Stimulated activated naive CD8-positive, alpha-beta T cell treated with anti-CD3 and anti-CD28 coated beads, Interleukin-15, amount 100 ng/mL, for 72 hours (primary cell): ENCODE measurements around the gene KLHL29.

Source experiments
- ATAC-seq: fragments of 150-1000 bp; cut with Tn5 transposase; 2 replicates; pipeline ENCODE4 v1.10.0; 2021; ENCODE audit warnings: mild to moderate bottlenecking, moderate library complexity
- DNase-seq, 2 donors: peaks; one replicate each; pipeline ENCODE4 v3.0.0; 2021 to 2022
- H3K27ac Mint-ChIP-seq, 2 donors: one replicate each; pipeline ENCODE4 v1.8.0; 2022; ENCODE audit warnings: mild to moderate bottlenecking in 2 of 2, mixed read lengths in 2 of 2, moderate library complexity in 2 of 2
- H3K27me3 Mint-ChIP-seq: one replicate; pipeline ENCODE4 v1.8.0; 2022; ENCODE audit warnings: mixed read lengths
- H3K4me1 Mint-ChIP-seq: one replicate; pipeline ENCODE4 v1.8.0; 2022; ENCODE audit warnings: mild to moderate bottlenecking, mixed read lengths
- H3K4me3 Mint-ChIP-seq, 2 donors: one replicate each; pipeline ENCODE4 v1.8.0; 2022; ENCODE audit warnings: mild to moderate bottlenecking in 2 of 2, mixed read lengths in 2 of 2, moderate library complexity in 1 of 2
- H3K9me3 Mint-ChIP-seq, 2 donors: one replicate each; pipeline ENCODE4 v1.8.0; 2022; ENCODE audit warnings: mixed read lengths in 2 of 2

The KLHL29 gene

GRCh38 chr2:23545396-23545795 is 160.4 kb downstream of the KLHL29 start:
- Mint-ChIP-seq H3K27me3 (no peaks in the 10 kb centered on the region), H3K9me3 (no peaks in the 10 kb centered on the region), H3K27ac (no peak overlapping the region), H3K4me1 (peaks cover 35% of the 10 kb centered on the region), H3K4me3 (no peak overlapping the region)
- ATAC-seq = no peak
- DNase-seq = no peak

DNA sequence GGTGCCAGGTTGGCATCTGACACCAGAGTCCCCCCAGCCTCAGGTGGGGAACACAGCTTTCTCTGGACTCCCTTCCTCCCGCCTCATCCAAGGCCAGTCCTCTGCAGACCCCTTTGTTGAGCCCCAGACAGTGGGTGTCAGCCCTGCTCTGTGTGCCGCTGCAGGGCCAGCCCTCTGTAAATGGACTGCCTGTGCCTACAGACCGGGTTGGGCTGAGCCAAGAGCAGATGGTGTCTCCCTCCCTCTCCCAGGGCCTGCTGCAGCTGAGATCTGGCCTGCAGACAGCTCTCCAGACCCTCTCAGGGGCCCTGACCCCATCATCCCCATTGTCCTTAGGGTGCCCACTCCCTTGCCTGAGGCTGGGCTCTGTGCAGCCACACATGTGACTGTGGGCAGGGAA is 160.8 kb downstream of the KLHL29 start:
- H3K4me3 Mint-ChIP-seq = no peak overlapping the region
- DNase-seq = no peak
- H3K9me3 Mint-ChIP-seq = no peaks in the 10 kb centered on the region
- no peak for ATAC-seq
- H3K27me3 Mint-ChIP-seq = no peaks in the 10 kb centered on the region
- H3K4me1 Mint-ChIP-seq = peaks cover 35% of the 10 kb centered on the region
- peak overlapping the region; percentile 35 to 59 for H3K27ac Mint-ChIP-seq

- H3K4me3 Mint-ChIP-seq = no peak overlapping the region
- no peak overlapping the region for H3K27ac Mint-ChIP-seq
- no peaks in the 10 kb centered on the region for H3K27me3 Mint-ChIP-seq
- peaks cover 40% of the 10 kb centered on the region for H3K4me1 Mint-ChIP-seq
- H3K9me3 Mint-ChIP-seq = no peaks in the 10 kb centered on the region
- DNase-seq (no peak), ATAC-seq (no peak)
Observed at GRCh38 chr2:23546913-23547312, 161.9 kb downstream of the KLHL29 start.

DNA sequence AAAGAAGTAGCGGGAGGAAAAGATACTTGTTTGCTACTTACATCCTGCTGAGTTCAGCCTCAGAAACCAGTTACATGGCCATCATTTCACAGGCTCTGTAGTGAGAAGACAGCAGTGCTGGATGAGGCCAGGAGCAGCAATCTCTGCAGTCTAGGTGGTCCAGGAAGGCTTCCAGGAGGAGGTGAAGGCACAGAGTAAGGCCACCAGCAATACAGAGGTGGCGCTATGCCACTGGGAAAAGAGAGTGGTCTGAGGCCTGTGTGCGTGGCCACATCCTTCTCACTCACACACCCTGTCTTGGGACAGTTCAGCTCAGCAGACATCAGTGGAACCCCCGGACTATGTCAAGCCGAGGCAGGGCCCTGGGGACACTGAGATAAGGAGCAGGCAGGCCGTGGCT is 162.7 kb downstream of the KLHL29 start:
- DNase-seq (no peak), ATAC-seq (no peak)
- Mint-ChIP-seq H3K4me1 (peaks cover 41% of the 10 kb centered on the region), H3K27me3 (no peaks in the 10 kb centered on the region), H3K4me3 (no peak overlapping the region), H3K27ac (no peak overlapping the region), H3K9me3 (no peaks in the 10 kb centered on the region)

DNA sequence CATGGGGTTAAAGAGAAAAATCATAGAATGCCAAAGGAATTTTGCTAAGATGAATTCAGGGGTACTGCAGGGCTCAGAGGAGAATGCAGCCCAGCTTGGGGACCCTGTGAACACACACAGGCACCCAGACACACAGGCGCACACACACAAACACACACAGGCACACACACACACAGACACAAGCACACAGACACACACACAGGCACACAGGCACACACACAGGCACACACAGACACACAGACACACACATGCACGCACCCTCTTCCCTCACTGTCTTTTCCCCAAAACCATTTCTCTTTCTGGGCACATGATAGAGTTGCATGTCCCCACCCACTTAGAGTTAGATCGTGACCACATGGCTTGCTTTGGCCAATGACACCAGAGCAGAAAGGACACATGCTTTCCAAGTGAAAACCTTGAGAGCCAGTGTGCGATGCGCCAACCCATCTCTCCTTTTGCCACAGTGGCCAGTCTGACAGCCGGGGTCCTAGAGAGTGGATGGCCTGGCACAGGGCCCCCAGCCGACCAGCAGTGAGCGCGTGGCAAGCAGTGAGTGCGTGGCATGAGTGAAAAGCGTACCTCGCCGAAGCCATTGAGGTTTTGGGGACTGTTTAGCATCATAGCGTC is 163.3 kb downstream of the KLHL29 start:
- no peaks in the 10 kb centered on the region for H3K9me3 Mint-ChIP-seq
- H3K27ac Mint-ChIP-seq = no peak overlapping the region
- H3K4me1 Mint-ChIP-seq = peaks cover 41% of the 10 kb centered on the region
- ATAC-seq (no peak), DNase-seq (no peak)
- no peaks in the 10 kb centered on the region for H3K27me3 Mint-ChIP-seq
- H3K4me3 Mint-ChIP-seq = no peak overlapping the region

DNA sequence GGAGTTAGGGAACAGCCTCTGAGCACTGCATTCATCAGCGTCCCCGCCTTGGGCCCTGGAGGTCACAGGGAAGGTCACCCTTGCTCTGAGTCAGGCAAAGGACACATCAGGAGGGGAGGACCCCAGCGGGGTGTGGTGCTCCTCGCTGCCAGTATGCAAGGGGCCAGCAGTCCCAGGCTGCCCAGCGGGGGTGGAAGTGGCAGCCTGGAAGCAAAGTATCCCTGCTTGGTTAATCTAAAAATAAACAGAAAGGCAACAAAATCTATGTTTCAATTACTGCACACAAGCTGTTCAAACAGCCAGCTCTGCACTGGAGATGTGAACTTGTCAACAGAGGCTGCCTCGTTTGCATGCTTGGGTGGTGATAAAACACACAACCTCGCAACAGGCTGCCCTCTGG is 164.1 kb downstream of the KLHL29 start:
- DNase-seq (no peak), ATAC-seq (no peak)
- Mint-ChIP-seq H3K4me3 (no peak overlapping the region), H3K9me3 (no peaks in the 10 kb centered on the region), H3K4me1 (peaks cover 41% of the 10 kb centered on the region), H3K27me3 (no peaks in the 10 kb centered on the region), H3K27ac (no peak overlapping the region)

DNA sequence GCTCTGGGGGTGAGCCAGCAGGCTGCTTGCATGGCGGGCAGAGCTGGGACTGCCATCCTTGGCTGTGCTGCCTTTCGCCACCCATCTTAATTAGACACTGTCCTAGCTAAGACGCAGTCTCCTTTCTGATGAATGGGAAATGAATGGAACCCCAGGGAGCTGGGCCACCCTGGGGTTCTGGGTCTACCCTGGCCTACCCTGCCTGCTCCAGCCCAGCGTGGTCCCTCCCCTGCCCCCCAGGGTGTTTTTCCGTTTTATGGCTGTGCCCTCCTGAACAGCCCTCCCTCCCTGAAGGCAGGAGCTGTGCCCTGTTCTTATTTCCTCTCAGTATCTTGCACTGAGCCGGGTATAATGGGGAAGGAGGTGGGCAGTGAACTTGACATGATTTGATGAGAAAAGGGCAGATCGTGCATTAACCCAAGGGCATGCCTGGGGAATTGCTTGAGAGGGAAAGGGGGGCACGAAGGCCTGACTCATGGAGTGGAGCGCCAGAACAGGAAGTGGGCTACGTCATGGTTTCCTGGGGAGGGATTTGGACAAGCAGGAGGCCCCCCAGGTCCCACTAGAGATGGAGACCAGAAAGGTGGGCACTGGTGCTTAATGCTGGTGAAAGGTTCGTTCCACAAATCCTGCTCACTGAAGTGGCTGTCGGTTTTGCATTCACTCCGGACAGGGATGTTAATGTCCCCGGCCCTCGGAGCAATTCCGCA is 165.0 kb downstream of the KLHL29 start:
- Mint-ChIP-seq H3K4me3 (no peak overlapping the region), H3K9me3 (no peaks in the 10 kb centered on the region), H3K27ac (no peak overlapping the region), H3K27me3 (no peaks in the 10 kb centered on the region), H3K4me1 (peaks cover 38% of the 10 kb centered on the region)
- ATAC-seq = no peak
- DNase-seq = no peak

GRCh38 chr2:23550553-23550952 is 165.6 kb downstream of the KLHL29 start:
- H3K27me3 Mint-ChIP-seq = no peaks in the 10 kb centered on the region
- no peak for DNase-seq

DNA sequence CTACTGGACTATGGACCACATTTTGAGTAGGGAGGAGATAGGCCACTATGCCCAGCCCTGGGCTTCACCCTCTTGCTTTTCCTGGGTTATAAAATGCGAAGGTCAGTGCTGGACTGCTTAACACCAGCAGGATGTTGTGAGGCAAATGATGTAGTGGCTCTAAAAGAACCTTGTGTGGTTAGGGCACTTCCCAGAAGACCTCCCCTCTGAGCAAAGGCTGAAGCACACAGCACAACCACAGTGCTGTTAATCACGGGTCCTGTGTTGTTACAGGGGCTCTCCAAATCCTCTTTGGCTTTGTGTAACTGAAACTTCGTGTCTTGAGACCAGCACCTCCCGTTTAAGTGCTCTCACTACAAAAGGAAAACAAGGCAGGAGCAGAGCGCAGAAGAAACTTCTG is 166.9 kb downstream of the KLHL29 start:
- Mint-ChIP-seq H3K9me3 (no peaks in the 10 kb centered on the region), H3K27me3 (no peaks in the 10 kb centered on the region), H3K4me1 (peaks cover 33% of the 10 kb centered on the region), H3K27ac (peak overlapping the region in 1 of 2 donors; percentile 38), H3K4me3 (peak overlapping the region in 1 of 2 donors; percentile 11)
- peak; percentile 77 for ATAC-seq
- DNase-seq = no peak

More at GRCh38 chr2:23550553-23550952, 165.6 kb downstream of the KLHL29 start:
- ATAC-seq = no peak
- Mint-ChIP-seq H3K9me3 (no peaks in the 10 kb centered on the region), H3K4me3 (no peak overlapping the region), H3K27ac (no peak overlapping the region), H3K4me1 (peaks cover 33% of the 10 kb centered on the region)

DNA sequence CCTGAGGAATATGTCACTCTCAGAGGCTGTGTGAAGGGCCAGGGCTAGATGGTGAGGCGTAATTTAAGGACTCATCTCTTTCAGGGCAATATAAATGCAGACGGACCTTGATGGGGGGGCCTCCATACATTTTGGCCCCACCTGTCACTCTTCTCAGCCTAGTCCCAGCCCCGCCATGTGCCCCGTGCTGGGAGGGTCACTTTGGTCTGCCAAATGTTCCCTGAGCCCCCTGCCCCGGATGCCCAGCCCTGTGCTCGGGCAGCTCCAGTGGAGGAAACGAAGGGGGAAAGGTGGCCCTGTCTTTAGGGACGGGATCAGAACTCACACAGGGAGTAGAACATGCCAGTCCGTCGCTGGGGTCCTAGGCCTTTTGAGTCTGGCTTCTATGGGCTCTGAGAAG is 168.6 kb downstream of the KLHL29 start:
- no peaks in the 10 kb centered on the region for H3K27me3 Mint-ChIP-seq
- peaks cover 23% of the 10 kb centered on the region for H3K4me1 Mint-ChIP-seq
- no peaks in the 10 kb centered on the region for H3K9me3 Mint-ChIP-seq
- ATAC-seq = no peak
- H3K27ac Mint-ChIP-seq = no peak overlapping the region
- no peak for DNase-seq
- H3K4me3 Mint-ChIP-seq = no peak overlapping the region

- no peak for ATAC-seq
- DNase-seq = no peak
- Mint-ChIP-seq H3K4me1 (peaks cover 18% of the 10 kb centered on the region), H3K4me3 (no peak overlapping the region), H3K27me3 (no peaks in the 10 kb centered on the region), H3K27ac (no peak overlapping the region), H3K9me3 (no peaks in the 10 kb centered on the region)
Observed at GRCh38 chr2:23554054-23554697, 169.2 kb downstream of the KLHL29 start.

GRCh38 chr2:23555944-23556343 is 171.0 kb downstream of the KLHL29 start:
- DNase-seq (no peak), ATAC-seq (no peak)
- Mint-ChIP-seq H3K27ac (no peak overlapping the region), H3K4me3 (no peak overlapping the region), H3K27me3 (no peaks in the 10 kb centered on the region), H3K4me1 (peaks cover 6% of the 10 kb centered on the region), H3K9me3 (no peaks in the 10 kb centered on the region)

DNA sequence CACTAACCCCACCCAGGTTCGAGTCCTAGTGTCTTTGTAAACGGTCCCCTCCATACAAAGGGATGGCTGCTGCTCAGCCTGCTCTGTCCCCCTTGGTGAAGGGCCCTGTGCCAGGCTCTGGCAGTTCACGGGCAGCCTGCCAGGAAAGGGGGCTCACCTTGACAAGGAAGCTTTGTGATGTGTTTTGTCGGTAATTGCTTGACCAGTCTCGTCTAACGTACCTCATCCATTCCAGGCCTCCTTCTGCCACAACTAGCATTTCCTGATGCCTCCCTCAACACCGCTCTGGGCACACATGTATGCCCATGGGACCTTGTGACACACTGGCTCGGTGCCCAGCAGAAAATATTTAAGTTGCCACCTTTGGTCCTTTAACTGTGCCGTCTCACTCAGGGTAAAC is 171.9 kb downstream of the KLHL29 start:
- no peak for DNase-seq
- H3K4me3 Mint-ChIP-seq = no peak overlapping the region
- no peak for ATAC-seq
- H3K27ac Mint-ChIP-seq = peak overlapping the region in 1 of 2 donors; percentile 55
- no peaks in the 10 kb centered on the region for H3K27me3 Mint-ChIP-seq
- H3K9me3 Mint-ChIP-seq = no peaks in the 10 kb centered on the region
- H3K4me1 Mint-ChIP-seq = peaks cover 1% of the 10 kb centered on the region

DNA sequence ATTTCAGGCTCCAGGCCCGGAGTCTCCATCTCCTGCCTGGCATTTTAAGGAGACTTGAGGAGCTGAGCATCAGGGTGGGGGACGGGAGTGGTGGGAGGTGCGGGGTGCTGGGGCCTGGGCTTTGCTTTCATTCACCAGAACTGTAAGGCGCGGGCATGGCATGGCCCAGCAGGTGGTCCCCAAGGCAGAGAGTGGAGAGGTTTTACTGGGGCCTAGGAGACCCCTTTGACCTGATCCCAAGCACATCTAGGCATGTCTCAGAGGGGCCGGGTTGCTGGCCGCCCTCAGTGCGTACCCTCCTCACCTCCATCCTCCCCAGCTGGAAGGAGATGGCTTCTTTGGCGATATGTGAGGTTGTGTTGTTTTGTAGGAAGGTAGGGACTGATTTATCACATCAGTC is 172.5 kb downstream of the KLHL29 start:
- no peak for ATAC-seq
- Mint-ChIP-seq H3K4me3 (no peak overlapping the region), H3K9me3 (no peaks in the 10 kb centered on the region), H3K27ac (no peak overlapping the region), H3K27me3 (no peaks in the 10 kb centered on the region), H3K4me1 (no peaks in the 10 kb centered on the region)
- no peak for DNase-seq

GRCh38 chr2:23559561-23560239 is 174.7 kb downstream of the KLHL29 start:
- Mint-ChIP-seq H3K4me1 (no peaks in the 10 kb centered on the region), H3K27me3 (no peaks in the 10 kb centered on the region), H3K4me3 (no peak overlapping the region), H3K27ac (peak overlapping the region in 1 of 2 donors; percentile 21), H3K9me3 (no peaks in the 10 kb centered on the region)
- ATAC-seq = no peak
- DNase-seq = no peak

GRCh38 chr2:23561088-23561487 is 176.1 kb downstream of the KLHL29 start:
- ATAC-seq (no peak), DNase-seq (no peak)
- H3K4me3 Mint-ChIP-seq = no peak overlapping the region
- no peak overlapping the region for H3K27ac Mint-ChIP-seq
- no peaks in the 10 kb centered on the region for H3K27me3 Mint-ChIP-seq
- no peaks in the 10 kb centered on the region for H3K4me1 Mint-ChIP-seq
- no peaks in the 10 kb centered on the region for H3K9me3 Mint-ChIP-seq
